GM19463 (cell line): ENCODE data around the gene STAM2.
"Not testable (repeated sequence)": the region's sequence is repeated elsewhere in the genome, so short reads cannot be mapped to it uniquely, and the experiment has no call there.

Experiments used
- ATAC-seq: cut with Tn5 transposase; IDR thresholded peaks from one replicate; pipeline ENCODE4 v1.9.1; 2021; ENCODE audit warnings: mild to moderate bottlenecking, moderate library complexity; ENCODE audit not compliant: unreplicated experiment

The STAM2 gene

DNA sequence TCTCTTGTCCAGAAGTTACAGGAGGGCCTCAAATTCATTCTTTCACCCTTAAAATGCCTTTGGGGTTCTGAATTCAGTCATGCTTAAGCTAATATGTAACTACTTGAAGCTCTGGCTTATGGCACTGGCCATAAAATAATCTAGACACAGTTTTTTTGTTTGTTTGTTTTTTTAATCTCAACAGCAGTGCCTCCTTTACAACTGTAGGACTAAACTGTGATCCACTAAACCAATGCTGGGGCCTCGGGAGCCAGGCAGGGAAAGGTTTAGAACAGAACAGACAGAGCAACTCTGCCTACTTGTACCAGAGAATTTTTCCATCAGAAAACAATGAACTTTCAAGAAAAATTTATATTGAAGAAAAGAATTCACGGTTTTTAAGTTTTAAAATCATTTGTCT is 1.7 kb downstream of the STAM2 start:
- ATAC-seq, result no peak

GRCh38 chr2:152172201-152172785 is 3.3 kb downstream of the STAM2 start:
- not testable (repeated sequence) for ATAC-seq

DNA sequence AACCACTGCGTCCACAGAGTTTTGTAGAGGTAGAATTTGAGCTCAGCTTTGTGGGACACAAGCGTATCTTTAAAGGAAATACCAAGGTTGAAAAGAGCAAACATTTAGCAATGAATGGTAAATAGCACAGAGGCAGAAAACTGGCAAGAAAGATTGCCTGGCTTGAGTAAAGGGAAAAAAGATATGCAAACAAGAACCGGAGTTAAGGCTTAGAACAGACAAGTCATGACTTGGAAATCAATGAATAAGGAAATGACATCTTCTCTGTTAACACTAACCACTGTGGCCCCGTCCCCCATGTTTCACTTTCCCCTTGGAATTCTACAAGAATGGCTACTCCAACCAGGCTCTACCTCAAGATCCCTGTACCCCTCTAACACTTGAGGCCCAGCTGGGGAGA is 3.8 kb downstream of the STAM2 start:
- ATAC-seq, result no peak

- not testable (repeated sequence) for ATAC-seq
Observed at GRCh38 chr2:152169158-152169557, 6.4 kb downstream of the STAM2 start.

DNA sequence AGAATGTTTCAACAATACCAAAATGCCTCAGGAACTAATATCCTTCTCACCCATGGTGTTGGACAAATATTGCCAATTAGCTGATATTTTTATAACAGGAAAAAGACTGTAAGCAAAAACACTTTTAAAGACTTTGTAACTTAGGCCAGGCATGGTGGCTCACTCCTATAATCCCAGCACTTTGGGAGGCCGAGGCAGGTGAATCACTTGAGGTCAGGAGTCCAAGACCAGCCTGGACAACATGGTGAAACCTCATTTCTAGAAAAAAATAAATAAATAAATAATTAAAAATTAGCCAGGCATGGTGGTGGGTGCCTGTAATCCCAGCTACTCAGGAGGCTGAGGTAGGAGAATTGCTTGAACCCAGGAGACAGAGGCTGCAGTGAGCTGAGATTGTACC is 8.1 kb downstream of the STAM2 start:
- not testable (repeated sequence) for ATAC-seq

GRCh38 chr2:152167065-152167464 is 8.5 kb downstream of the STAM2 start:
- ATAC-seq, result peak; percentile 14

- ATAC-seq, result peak; percentile 63
Observed at GRCh38 chr2:152166633-152167032, 8.9 kb downstream of the STAM2 start.

- ATAC-seq, result no peak
Observed at GRCh38 chr2:152165780-152166179, 9.8 kb downstream of the STAM2 start.

- no peak for ATAC-seq
Observed at GRCh38 chr2:152165306-152165705, 10.3 kb downstream of the STAM2 start.

- not testable (repeated sequence) for ATAC-seq
Observed at GRCh38 chr2:152163669-152164068, 11.9 kb downstream of the STAM2 start.

DNA sequence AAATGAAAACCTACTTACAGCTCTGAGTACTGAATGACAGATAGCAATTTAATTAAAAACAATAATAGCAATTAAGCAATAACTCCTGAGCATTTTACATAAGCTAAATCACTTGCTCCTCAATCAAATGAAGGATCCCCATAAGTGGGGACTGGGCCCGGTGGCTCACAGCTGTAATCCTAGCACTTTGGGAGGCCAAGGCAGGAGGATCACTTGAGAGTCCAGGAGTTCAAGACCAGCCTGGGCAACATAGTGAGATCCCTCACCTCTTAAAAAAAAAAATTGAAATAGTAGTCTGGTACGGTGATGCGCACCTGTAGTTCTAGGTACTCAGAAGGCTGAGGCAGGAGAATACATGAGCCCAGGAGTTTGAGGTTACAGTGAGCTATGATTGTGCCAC is 13.4 kb downstream of the STAM2 start:
- no peak for ATAC-seq

DNA sequence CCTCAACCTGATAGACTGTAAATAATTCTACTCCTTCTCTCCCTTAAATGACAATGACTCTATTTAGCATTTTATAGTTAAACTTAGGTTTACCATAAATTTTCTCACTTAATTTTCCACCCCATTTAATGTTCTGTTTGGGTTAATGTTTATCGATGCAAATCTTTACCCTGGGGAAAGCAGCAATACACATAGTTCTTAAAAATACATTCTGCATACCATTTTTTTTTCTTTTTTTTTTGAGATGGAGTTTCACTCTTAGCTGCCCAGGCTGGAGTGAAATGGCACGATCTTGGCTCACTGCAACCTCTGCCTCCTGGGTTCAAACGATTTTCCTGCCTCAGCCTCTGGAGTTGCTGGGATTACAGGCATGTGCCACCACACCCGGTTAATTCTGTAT is 14.0 kb downstream of the STAM2 start:
- ATAC-seq, result no peak

GRCh38 chr2:152160378-152160777 is 15.2 kb downstream of the STAM2 start:
- ATAC-seq, result not testable (repeated sequence)

DNA sequence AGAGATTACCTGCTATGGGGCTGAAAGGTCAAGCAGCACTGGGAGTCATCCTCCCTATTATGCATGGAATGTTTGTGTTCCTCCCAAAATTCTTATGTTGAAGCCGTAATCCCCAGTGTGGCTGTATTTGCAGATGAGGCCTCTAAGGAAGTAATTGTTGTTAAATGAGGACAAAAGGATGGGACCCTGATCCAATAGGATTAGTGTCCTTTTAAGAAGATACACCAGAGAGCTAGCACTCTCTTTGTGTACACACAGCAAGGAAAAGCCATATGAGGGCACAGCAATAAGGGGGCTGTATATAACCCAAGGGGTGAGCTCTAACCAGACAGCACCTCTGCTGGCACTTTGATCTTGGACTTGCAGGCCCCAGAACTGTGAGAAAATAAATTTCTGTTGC is 18.3 kb downstream of the STAM2 start:
- no peak for ATAC-seq

DNA sequence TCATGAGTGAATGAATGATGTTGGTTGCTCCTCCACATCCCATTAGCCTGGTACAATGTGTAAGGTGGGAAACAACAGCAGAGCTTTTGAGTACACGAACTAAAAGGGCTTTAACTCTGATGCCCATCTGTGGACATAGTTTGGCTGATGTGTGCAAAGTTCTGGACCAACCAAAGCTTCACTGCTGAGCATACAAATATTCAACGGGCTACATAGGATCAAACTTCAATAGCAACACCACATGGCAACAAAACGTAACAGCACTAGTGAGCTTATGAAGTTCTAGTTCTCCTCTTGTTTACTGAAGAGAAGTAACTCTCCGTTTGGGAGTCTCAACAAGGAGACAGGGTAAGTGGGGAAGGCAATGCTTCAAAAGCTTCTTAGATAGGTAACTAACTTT is 20.4 kb downstream of the STAM2 start:
- no peak for ATAC-seq

- no peak for ATAC-seq
Observed at GRCh38 chr2:152154462-152154861, 21.1 kb downstream of the STAM2 start.

- ATAC-seq, result peak; percentile 86
Observed at GRCh38 chr2:152134488-152135280, 40.9 kb downstream of the STAM2 start.

DNA sequence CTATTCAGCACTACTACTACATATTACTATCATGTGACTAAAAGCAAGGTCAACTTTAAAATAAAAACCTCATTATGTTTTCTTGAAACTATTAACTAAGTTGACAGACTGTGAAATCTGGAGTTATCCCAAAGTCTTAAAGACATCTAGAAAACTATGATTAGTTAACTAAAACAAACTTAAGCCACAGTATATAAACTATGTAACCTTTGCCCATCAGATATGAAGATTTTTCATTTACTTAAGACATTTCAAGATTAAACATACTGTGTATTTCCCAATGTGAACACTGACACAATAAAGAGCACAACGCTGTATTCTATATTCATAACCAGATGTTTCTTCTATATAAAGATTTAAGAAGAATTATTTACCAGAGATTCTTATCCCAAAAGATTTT is 43.3 kb downstream of the STAM2 start:
- no peak for ATAC-seq

- no peak for ATAC-seq
Observed at GRCh38 chr2:152127628-152128027, 47.9 kb downstream of the STAM2 start.

- no peak for ATAC-seq
Observed at GRCh38 chr2:152126664-152127063, 48.9 kb downstream of the STAM2 start.

- ATAC-seq, result no peak
Observed at GRCh38 chr2:152122161-152122560, 53.4 kb downstream of the STAM2 start.

DNA sequence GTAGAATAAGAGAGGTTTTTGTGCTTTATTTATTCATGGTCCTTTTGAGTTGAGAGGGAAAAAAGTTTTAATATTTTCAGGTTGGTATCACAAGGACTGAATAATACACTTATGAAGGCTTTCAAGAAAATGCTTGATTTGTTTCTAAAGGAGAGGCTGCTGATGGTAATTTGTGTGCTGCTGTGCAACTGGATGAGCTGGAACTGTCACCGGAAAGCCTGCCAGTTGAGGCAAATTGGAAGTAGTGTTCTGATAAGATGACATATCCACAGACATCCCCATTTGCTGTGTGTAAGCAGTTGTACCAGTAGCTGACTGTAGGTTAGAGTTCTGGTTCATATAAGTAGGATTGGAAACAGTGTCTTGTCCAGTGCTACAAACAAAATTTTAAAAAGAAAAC is 55.1 kb downstream of the STAM2 start:
- ATAC-seq, result no peak

DNA sequence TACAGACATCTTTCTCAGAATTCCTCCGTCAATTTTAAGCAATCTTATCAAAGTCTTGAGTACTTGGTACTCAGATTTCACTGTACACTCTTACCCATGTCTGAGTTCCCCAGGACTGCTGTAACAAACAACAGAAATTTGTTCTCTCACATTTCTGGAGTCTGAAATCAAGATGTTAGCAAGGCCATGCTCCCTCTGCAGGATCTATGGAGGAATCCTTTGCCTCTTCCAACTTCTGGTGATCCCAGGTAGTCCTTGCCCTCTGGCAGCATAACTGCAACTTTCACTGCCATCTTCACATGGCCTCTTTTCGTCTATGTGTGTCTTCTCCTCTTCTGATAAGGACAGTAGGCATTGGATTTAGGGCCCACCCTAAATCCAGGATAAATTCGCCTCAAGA is 59.6 kb downstream of the STAM2 start:
- ATAC-seq, result no peak
